HG03457 (cell line): Measurements from ENCODE around the gene DLG1.
"Not testable (repeated sequence)": the region's sequence is repeated elsewhere in the genome, so short reads cannot be mapped to it uniquely, and the experiment has no call there.

ENCODE experiments used
- ATAC-seq: cut with Tn5 transposase; IDR thresholded peaks from one replicate; pipeline ENCODE4 v1.9.1; 2021; ENCODE audit warnings: moderate number of reproducible peaks; ENCODE audit not compliant: unreplicated experiment

Gene DLG1

DNA sequence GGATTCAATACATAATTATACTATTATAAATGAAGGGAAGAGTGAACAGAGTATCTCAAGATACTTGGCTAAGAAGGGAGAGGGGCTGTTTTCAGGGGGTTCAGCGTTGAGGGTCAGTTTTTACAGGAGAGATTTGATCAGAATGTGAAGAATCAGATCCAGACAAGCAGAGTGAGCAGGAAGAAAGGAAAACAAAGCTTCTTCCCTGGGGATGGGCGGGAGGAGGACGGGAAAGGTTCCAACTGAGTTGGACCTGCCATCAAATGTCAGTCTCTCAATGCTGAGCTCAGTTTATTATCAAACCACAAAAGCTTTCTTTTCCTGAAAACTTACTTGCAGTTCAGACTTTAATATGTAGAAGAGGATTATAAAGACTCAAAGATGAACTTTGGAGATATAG is 262.8 kb downstream of the DLG1 start:
- ATAC-seq = no peak

DNA sequence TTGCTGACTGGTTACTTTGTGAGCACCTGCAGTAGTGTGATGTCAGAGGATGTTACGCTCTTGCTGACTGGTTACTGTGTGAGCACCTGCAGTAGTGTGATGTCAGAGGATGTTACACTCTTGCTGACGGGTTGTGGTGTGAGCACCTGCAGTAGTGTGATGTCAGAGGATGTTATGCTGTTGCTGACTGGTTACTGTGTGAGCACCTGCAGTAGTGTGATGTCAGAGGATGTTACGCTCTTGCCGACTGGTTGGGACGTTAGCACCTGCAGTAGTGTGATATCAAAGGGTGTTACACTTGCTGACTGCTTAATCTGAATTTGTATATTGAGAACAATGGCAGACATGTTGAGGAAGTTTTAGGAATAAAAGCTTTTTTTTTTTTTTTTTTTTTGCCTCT is 263.6 kb downstream of the DLG1 start:
- not testable (repeated sequence) for ATAC-seq

DNA sequence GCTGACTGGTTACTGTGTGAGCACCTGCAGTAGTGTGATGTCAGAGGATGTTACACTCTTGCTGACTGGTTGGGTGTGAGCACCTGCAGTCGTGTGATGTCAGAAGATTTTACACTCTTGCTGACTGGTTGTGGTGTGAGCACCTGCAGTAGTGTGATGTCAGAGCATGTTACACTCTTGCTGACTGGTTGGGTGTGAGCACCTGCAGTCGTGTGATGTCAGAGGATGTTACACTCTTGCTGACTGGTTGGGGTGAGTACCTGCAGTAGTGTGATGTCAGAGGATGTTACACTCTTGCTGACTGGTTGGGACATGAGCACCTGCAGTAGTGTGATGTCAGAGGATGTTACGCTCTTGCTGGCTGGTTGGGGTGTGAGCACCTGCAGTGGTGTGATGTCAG is 264.6 kb downstream of the DLG1 start:
- ATAC-seq = not testable (repeated sequence)

DNA sequence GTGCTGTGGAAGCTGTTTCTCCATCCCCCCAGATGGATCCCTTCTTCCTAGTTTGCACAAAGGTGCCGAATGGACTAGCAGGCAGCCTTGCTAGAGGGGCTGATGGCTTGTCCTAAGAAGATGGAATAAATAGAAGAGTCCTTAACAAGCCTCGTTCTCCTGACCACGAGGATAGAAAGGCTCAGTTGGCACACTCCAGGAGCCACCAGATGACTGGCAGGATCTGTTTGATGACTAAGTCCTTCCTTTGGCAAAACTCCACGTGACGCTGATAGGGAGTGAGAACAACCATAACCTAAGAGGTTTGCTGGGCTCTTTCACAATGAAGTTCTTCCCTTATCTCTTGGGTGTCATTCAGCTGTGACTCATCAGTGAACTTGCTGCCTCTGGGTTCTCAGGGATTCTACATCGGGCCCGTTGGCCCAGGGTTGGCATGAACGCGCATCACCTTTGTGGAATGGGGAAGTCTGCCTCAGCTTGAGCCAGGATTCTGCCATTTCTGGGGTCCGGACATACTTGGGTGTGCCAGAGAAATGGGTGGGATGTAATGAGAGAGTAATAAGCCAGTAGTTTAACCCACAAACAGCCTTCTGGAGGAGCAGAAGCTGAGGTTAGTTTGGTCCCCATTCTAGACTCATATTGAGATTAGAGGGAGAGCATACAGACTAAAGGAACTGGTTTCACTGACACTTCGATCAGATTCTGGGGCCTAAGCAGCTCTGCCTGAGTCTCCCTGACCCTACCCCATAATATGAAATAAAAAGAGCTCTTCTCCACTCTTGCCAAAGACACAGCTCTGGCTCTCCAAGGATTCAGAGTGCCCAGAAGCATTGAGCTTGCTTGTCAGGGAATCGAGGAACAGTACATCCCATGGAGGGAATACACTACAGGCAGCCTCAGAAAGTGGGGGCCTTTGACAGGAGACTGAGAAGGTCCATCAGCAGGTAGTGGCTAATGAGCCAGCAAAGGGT is 266.8 kb downstream of the DLG1 start:
- no peak for ATAC-seq

DNA sequence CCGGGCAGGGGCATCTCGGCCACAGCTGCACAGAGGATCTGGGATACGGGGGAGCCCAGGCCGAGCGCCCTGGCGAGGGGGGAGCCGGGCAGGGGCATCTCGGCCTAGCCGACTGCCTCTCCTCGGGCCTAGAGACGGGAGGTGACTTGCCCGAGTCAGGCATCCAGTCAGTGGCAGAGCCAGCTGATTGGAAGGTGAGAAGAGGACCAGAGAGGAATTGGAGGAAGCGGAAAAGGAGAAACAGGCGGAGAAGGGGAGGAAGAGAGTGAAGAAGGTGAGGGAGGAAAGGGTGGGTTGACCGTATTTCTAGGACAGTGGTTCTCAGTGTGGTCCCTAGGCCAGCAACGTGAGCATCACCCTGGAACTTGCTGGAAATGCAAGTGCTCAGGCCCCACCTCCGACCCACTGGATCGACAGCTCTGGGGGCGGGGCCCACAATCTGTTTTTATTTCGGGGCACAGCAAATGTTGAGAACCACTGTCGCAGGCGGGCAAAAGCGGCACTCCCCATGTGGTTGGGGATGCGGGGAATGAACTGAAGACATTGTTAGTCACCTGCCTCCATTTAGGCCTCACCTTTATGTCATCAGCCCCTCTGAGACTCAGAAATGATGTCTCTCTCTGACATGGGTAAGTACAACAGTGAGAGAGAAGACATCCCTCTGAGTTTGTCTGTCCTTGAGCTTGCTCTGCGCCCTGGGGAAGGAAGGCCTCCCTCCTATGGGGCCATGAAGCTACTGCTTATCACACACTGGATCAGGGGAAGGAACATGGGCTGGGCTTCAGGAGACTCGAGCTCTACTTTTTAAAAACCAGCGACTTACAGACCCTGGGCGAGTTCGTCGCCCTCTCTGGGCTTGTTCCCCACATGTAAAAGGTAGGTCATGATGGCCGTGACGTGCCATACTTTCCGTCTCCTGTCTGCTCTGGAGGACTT is 267.8 kb downstream of the DLG1 start:
- ATAC-seq = no peak

DNA sequence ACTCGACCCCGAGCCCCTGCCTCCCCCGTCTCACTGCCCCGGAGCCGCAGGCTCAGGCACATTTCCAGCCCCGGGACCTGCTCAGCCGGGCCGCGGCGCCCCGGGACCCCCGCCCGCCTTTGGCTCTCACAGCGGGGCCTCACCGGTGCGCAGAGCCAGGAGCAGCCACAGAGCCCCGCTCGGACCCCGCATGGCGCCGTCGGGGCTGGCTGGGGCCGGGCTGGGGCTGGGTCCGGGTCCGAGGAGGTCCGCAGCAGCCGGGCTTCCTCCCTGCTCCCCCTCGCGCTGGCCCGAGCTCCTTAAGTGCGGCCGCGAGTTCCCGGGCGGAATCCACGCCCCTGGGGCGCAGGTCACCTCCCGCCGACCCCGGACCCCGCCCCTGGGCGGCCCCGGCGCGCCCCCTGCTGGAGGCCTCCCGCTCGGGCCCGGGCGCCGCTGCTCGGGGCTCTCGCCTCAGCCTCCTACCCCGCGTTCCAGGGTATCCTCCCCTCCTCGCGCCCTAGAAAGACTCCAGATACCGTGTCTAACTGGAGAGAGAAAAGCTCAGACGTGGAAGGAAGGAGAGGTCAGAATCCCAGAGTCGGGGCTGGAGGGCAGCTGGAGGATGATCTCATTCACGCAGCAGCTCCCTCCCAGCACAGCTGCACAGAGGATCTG is 268.8 kb downstream of the DLG1 start, which contains the start of gene MELTF:
TSS of gene MELTF (minus strand) at position 307 of the 657 bp plus-strand sequence. CDS start at position 192, 115 bp downstream.
- peak; percentile 58 for ATAC-seq

DNA sequence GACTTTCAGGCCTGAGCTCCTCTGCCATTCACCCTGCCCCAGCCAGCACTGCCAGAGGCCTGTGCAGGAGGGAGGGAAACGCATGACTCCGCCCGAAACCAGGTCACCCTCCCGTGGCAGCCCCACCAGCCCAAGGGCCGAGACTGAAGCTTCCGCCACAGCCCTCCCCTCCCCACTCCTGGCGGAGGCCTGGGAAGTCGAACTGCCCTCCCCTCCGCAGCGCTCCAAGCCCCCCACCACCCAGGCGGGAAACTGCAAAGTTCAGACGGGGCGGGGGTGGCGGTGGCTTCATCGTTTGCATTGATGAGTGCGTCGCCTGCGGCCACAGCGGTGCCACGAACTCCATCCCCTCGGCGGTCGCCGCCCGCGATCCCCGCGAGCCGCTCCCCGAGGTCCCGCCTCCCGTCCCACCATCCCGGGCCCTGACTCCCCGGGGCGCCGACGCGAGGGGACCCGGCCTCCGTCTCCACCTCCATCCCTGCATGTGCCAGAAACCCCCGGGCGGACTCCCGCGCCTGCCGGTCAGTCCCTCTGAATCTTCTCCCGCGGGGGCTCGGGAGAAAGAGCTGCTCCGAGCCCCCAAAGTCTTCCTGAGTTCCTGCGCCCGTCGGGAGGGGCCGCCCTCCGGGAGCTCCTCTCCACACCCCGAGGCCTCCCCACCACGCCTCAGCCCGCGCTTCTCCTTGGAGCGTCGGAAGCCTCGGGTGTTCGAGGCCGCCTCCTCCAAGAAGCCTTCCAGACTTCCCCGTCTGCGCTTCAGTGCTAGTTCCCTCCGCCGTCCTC is 269.5 kb downstream of the DLG1 start:
- no peak for ATAC-seq

DNA sequence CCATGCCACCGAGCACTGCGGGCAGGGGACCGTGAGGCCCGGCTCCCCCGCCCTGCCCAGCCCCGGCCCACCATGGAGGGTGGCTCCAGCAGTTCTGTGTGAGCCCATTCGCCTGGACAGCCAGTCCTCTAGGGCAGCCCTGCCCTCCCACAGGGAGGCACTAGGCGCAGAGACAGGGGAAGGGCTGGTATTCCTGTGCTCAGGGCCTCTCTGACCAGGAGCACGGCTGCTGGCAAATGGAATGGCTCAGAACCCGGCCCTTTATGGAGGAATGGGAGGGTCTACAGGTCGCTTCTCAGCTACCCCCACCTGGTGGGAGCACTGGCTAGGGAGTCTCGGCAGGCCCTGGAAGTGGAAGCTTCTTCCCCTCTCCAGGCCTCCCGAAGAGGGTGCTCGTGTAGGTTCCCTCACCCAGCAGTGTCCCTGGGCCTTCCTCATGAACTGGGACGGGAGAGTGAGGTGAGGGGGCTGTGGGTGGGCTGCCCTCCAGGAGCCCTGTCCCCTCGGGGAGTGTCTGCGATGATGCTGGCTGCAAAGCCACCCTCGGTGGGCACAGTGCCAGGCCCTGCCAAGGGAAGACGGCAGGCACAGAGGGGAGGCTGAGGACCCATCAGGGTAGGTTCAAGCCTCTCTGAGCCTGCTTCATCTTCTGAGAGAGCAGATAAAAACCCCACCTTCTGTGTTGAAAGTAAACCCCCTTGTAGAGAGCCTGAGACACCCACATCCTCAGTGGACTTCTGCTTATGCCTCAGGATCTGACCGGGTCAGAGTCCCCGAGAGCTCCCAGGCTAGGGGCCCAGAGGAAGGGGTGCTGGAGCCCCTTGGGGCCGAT is 270.3 kb downstream of the DLG1 start:
- no peak for ATAC-seq

DNA sequence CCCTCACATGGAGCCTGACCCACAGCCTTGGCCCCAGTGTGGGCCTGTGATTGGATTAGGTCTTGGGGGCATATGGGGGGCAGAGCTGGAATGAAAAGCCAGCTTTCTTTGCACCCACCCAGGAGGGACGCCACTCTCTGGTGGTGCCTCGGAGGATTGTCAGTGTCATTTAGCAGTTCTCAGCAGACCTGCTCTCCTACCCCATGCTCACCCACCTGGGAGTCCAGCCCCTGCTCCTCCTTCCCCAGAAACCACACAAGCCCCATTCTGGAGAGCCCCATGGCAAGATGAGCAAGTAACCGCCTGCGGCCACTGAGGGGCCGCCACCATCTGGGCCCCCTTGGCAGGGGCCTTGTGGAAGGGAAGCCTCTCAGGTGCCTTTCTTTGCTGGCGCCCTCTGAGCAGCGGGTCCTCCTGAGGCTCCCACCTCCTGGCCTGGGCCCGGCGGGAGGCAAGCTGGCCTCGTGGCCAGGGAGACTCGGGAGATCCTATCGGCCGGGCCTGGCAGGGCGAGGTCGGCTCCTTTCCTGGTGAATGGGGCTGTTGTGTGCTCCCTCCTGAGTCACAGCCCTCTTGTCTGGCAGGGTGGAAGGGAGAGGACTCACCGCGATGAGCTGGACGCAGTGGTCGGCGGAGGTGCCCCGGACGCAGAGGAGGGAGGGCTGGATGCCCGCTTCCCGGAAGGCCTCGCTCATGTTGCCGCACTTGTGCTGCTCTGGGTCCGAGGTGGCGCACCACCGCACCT is 271.1 kb downstream of the DLG1 start:
- no peak for ATAC-seq

DNA sequence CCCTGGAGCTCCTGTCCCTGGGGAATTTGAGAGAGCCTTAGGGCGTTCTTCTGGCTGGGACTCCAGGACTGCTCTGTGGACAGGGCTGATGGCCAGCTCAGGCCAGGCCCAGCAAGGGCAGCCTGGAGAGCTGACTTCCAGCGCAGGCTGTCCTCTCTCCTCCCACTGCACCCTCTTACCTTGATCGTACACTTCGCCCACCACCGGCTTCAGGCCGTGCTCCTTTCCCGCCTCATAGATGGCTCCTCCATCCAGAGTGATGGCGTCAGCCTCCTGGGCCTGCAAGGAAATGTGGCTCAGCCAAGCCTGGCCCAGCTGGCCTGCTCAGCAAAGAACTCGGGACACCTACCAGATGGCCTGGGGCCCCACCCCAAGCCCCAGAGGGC is 271.9 kb downstream of the DLG1 start:
- ATAC-seq = no peak

DNA sequence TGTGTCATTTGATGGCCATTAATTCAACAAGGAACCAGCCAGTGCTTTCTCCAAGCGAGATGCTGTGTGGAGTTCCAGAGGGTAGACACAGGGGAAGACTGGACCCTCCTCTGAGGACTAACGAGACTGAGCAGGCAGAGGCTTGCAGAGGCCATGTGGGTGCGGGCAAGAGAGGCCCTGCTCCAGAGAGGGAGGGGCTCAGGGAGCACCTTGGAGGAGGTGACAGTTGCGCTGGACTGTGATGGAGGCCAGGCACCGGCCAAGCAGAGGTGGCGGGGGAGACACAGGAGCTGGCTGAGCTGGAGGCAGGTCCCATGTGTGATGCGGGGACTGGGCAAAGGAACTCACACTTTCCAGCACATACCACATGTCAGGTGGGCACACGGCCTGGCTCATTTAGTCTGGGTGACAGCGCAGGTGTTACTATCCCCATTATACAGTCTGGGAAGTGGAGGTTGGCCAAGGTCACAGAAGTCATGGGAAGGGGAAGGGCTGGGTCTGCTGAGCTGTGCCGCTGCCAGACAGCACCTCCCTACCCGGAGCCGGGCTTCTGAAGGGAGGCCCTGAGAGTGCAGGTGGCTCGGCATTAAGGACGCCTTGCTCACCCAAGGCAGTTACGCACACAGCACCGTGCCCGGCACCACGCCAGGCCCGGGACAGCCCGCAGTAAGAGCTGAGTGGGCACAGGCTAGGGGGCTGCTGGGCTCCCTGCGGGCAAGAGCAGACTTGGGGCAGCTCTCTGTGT is 272.5 kb downstream of the DLG1 start:
- no peak for ATAC-seq

DNA sequence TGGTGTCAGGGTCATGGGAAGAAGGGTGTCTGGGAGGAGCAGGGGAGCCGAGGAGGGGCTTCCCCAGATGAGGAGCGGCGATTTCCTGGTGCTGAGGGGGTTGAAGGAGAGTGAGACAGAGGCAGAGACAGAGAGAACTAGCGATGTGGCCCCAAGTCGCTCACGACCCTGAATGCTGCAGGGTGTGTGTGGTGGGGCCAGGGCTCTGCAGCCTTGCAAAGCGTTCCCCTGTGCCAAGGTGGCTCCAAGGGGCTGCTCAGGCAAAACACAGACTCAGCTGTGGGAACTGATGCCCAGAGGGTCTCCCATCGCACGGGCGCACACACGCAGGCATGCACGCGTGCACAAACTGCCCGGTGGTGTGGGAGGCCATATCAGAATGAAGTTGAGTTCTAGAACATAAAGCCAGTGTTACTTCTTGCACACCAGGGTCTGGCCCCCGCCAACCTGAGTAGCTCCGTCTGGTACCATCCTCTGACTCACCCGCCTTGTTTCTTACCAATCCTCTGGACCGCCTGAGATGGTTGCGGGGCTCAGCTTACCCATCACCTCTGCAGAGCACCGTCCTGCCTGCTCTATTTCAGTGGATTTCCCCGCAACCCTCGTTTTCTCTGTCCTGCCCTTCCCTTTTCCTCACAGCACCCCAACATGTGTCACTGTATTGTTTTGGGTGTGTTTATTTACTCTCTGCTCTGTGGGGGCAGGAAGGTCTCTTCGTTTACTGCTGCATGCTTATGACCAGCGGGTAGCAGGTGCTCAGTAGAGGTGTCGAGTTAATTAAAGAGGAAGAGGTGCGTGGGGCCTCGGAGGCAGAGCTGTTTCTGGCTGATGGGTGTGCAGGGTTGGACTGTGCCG is 273.3 kb downstream of the DLG1 start:
- no peak for ATAC-seq

DNA sequence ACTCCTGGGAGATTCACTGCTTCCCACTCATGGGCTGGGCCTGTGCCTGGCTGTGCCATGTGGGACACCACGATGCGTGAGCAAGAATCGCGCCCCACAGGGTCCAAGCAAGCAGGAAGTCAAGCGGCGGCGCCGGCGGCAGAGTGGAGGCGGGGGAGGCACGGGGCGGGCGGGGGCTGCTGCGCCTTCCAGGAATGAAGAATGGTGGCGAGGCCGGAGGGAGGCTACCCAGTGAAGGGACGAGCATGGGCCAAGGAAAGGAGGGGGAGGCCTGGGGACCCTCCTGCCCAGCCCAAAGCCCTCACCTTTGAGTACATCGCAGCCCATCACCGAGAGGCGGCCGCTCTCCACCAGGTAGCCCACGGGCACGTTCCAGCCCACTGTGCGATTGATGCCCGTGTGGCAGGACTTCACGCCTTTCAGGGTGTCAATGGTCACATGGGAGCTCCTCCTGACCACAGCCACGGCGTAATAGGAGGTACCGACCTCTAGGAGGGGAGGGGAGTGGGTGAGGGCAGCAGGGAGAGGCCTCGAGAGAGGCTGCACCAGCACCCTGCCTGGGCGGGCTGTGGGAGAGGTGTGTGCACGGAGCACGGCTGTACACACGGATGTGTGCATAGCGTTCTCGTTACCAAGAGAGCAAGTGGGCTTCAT is 274.3 kb downstream of the DLG1 start:
- no peak for ATAC-seq

DNA sequence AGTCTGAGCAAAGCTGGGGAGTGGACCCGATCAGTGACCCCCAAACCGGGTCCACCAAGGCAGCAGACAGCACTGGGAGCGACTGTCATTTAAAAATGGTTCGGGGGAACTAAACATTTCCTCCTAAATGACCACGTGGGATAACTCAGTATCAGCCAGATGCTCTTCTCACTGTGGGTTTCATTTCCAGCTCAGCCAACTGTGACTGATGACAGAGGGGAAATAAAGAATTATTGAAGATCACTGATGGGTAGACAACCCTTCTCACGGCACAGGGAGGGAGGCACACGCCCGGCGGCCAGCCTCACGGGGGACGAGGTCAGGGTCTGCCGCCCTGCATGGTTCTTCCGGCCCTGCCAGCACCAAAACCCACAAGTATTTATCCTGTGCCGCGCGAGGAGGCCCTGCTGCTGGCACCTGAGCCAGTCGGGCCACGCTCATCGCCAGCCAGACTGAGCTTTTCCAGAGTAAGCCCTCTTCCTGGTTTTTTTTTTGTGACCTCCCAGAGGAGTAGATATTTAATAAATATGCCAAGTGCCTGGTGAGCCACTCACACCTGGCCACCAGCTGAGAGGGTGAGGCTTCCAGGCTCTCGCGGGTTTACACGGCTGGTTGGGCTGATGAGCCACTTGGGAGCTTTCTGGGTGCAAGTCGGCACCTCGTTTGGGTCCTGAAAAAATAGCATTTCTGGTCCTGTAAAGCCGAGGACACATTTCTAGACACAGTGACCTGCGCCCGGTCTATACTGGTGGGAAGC is 275.0 kb downstream of the DLG1 start:
- peak; percentile 42 for ATAC-seq

DNA sequence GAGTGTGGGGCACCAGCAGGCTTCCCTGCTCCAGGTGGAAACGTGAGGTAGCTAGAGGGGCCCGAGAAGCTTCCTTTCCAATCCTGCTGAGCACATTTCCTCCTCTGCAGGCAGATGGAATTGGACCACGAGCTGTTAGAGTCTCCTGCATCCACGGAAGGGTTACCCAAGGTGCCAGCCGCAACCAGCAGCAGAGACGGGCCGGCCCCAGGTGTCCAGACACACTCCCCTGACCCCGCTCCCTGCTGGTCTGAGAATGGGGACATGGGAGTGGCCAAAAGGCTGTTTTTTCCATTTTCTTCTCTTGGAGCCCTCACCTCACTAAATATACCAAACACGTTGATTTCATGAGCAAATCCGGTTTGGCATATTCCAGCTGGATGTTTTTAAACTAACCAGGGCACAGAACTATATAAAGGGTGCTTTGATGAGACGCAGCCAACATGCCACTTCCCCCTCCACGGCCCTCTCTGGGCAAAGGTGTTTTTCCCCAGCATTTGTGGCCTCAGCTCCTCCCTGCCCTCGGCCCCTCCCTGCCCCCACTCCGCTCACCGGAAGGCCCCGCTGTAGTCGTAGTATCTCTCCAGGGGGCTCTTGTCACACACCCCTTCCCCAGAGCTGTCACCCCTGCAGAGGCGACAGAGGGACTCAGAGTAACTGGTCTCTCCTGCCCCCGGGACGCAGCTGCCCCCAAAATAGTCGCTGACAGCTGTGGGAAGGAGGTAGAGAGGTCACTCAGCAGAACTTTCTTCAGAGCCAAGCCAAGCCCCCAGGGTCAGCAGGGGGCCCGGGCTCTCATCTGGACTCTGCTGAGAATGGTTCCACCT is 275.8 kb downstream of the DLG1 start:
- ATAC-seq = peak; percentile 17
